ENCODE data around the gene FALEC. TPM values are rescaled to one million over a fixed set of nuclear protein-coding genes. Genes with fewer than 3 reads are reported as not detected.

The FALEC gene
- total and polyA plus RNA-seq, 12 donors: 0.40 to 0.61 (median 0.50) TPM; not detected in 9

DNA sequence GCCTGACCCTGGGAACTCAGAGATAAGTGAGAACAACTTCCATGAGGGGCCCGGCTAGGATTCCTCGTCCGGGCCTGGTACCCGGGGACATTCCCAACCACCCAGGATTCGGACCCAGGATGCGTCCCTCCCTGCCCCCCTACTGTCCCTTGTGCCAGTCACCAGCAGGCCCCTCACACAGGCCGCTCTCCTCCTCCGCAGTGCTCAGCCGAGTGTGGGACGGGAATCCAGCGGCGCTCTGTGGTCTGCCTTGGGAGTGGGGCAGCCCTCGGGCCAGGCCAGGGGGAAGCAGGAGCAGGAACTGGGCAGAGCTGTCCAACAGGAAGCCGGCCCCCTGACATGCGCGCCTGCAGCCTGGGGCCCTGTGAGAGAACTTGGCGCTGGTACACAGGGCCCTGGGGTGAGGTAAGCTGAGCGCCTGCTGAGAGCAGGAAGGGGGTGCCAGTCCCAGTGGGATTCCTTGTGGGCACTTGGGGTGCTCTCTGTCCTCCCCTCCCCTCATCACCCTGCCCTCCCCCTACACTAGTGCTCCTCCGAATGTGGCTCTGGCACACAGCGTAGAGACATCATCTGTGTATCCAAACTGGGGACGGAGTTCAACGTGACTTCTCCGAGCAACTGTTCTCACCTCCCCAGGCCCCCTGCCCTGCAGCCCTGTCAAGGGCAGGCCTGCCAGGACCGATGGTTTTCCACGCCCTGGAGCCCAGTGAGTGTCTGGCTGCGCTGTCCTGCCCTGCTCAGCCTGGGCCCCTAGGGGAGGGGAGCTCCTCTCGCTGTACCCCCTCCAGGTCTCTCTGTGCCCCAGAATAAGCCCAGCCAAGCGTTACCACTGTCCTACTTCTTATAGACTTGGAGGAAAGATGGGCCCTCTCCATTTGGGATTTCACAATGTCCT lies 43.5 kb downstream of the FALEC start:
- intact Hi-C loops (cut with DNase I): loop anchor here in 1 of 2 donors (5.0 to 10.0 kb wide), 2 partner anchors 63 to 256 kb away; no protein-coding TSS in a partner anchor
- 66 to 72% (median 69%) methylated on average over 2 to 28 of the region's 28 CpGs for WGBS, 4 donors

DNA sequence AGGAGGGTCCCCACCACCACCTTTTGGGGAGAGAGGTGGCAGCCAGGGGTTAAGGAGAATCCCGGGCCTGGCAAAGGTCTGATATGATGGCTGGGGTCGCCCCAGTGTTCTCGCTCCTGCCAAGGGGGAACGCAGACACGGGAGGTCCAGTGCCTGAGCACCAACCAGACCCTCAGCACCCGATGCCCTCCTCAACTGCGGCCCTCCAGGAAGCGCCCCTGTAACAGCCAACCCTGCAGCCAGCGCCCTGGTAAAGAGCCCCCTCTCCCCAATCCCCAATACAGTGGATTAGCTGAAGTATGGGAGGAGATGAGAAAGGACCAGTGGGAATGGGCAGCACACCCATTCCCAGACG lies 44.1 kb downstream of the FALEC start:
- Histone ChIP-seq H3K4me3 (peak overlapping the region in 1 of 4 donors; percentile 72), H3K27ac (peak overlapping the region in 2 of 5 donors; percentile 100), H3K4me1 (replicated peaks in 1 of 2) (peaks cover 51% of the 10 kb centered on the region in 2 donors), H3K36me3 (replicated peaks in 1 of 2) (no peaks in the 10 kb centered on the region), H3K27me3 (no peaks in the 10 kb centered on the region), H3K9me3 (replicated peaks in 1 of 3) (no peaks in the 10 kb centered on the region)
- intact Hi-C loops (cut with DNase I): loop anchor here (5.0 to 10.0 kb wide), 2 partner anchors 63 to 255 kb away; no protein-coding TSS in a partner anchor
- TF ChIP-seq, protein P1, sequence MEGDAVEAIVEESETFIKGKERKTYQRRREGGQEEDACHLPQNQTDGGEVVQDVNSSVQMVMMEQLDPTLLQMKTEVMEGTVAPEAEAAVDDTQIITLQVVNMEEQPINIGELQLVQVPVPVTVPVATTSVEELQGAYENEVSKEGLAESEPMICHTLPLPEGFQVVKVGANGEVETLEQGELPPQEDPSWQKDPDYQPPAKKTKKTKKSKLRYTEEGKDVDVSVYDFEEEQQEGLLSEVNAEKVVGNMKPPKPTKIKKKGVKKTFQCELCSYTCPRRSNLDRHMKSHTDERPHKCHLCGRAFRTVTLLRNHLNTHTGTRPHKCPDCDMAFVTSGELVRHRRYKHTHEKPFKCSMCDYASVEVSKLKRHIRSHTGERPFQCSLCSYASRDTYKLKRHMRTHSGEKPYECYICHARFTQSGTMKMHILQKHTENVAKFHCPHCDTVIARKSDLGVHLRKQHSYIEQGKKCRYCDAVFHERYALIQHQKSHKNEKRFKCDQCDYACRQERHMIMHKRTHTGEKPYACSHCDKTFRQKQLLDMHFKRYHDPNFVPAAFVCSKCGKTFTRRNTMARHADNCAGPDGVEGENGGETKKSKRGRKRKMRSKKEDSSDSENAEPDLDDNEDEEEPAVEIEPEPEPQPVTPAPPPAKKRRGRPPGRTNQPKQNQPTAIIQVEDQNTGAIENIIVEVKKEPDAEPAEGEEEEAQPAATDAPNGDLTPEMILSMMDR (IDR thresholded peaks at IDR 0.05): no peak
- TF ChIP-seq POLR2A (IDR thresholded peaks at IDR 0.05): no peak
- 60 to 71% (median 70%) methylated on average over 3 to 10 of the region's 10 CpGs for WGBS, 4 donors
- DNase-seq: peak in 1 of 7 donors; percentile 57

More for the DNA sequence above, 43.5 kb downstream of the FALEC start:
- peak overlapping the region in 2 of 5 donors; percentile 100 for H3K27ac ChIP-seq
- no peaks in the 10 kb centered on the region for H3K27me3 ChIP-seq
- H3K4me3 ChIP-seq: peak overlapping the region in 1 of 4 donors; percentile 28
- TF ChIP-seq POLR2A (IDR thresholded peaks at IDR 0.05): no peak
- TF ChIP-seq, protein P1 (IDR thresholded peaks at IDR 0.05): no peak
- peak in 3 of 7 donors; percentile 63 to 75 (median 71) for DNase-seq
- H3K9me3 ChIP-seq (replicated peaks in 1 of 3): no peaks in the 10 kb centered on the region
- peaks cover 44 to 45% of the 10 kb centered on the region in 2 donors for H3K4me1 ChIP-seq (replicated peaks in 1 of 2)
- H3K36me3 ChIP-seq (replicated peaks in 1 of 2): no peaks in the 10 kb centered on the region

DNA sequence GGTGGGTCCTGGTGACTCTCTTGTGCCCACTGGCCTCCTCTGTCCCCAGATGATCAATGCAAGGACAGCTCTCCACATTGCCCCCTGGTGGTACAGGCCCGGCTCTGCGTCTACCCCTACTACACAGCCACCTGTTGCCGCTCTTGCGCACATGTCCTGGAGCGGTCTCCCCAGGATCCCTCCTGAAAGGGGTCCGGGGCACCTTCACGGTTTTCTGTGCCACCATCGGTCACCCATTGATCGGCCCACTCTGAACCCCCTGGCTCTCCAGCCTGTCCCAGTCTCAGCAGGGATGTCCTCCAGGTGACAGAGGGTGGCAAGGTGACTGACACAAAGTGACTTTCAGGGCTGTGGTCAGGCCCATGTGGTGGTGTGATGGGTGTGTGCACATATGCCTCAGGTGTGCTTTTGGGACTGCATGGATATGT lies 44.5 kb downstream of the FALEC start:
- TF ChIP-seq POLR2A (IDR thresholded peaks at IDR 0.05): no peak
- TF ChIP-seq, protein P1 (IDR thresholded peaks at IDR 0.05): peak; percentile 79 to 87 (median 83)
- intact Hi-C loops (cut with DNase I): loop anchor here in 1 of 2 donors (5.0 kb wide), 1 partner anchor 62 kb away; no protein-coding TSS in a partner anchor
- WGBS, 4 donors: 27 to 61% (median 37%) methylated on average over 6 to 9 of the region's 9 CpGs
- H3K36me3 ChIP-seq (replicated peaks in 1 of 2): no peaks in the 10 kb centered on the region
- H3K9me3 ChIP-seq (replicated peaks in 1 of 3): no peaks in the 10 kb centered on the region
- DNase-seq: peak; percentile 76 to 90 (median 80)
- peak overlapping the region in 2 of 5 donors; percentile 100 for H3K27ac ChIP-seq
- peak overlapping the region in 1 of 4 donors; percentile 72 for H3K4me3 ChIP-seq
- H3K4me1 ChIP-seq (replicated peaks in 1 of 2): peaks cover 55% of the 10 kb centered on the region in 2 donors
- H3K27me3 ChIP-seq: no peaks in the 10 kb centered on the region

DNA sequence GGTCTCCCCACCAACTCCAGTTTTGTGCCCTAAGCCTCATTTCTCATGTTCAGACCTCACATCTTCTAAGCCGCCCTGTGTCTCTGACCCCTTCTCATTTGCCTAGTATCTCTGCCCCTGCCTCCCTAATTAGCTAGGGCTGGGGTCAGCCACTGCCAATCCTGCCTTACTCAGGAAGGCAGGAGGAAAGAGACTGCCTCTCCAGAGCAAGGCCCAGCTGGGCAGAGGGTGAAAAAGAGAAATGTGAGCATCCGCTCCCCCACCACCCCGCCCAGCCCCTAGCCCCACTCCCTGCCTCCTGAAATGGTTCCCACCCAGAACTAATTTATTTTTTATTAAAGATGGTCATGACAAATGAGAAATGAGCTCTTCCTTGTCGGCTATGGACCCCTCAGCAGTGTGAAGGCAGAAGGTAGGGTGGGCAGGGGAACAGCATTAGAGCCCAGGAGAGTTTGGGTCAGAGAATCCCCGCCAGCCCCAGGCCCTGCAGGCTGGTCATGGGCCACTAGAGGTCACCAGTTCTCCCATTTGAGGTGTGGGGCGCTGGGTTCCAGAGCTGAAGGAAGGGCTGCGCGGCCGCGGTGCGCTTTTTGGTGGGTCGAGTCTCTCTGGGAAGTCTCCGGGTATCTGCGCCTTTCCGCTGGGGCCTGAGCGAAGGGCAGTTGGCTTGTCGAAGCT lies 45.2 kb downstream of the FALEC start:
- H3K4me1 ChIP-seq (replicated peaks in 1 of 2): peaks cover 55 to 62% of the 10 kb centered on the region in 2 donors
- peak overlapping the region; percentile 96 to 100 (median 100) for H3K27ac ChIP-seq
- peak; percentile 90 to 95 (median 93) for DNase-seq
- H3K9me3 ChIP-seq (replicated peaks in 1 of 3): no peaks in the 10 kb centered on the region
- WGBS, 4 donors: 15 to 29% (median 17%) methylated on average over 9 to 17 of the region's 17 CpGs
- H3K27me3 ChIP-seq: no peaks in the 10 kb centered on the region
- TF ChIP-seq POLR2A (IDR thresholded peaks at IDR 0.05): no peak
- TF ChIP-seq, protein P1 (IDR thresholded peaks at IDR 0.05): peak; percentile 67 to 85 (median 80)
- H3K36me3 ChIP-seq (replicated peaks in 1 of 2): no peaks in the 10 kb centered on the region
- intact Hi-C loops (cut with DNase I): loop anchor here in 1 of 2 donors (5.0 kb wide), 1 partner anchor 62 kb away; no protein-coding TSS in a partner anchor
- H3K4me3 ChIP-seq: peak overlapping the region in 2 of 4 donors; percentile 27 to 72

Measured in adrenal gland (tissue), 12 donors.